MCF 10A (cell line): ENCODE measurements around the gene ZNF384. TPM values are rescaled to one million over a fixed set of nuclear protein-coding genes. Genes with fewer than 3 reads are reported as not detected.

Source experiments
- BruUV-seq: library from RNA; stranded (reverse); fragments of 400-500 nt; replicated peaks from 2 replicates; lab custom pipeline; 2021; lab: Mats Ljungman, UMichigan
- CTCF ChIA-PET: fragments of 300-600 bp; sonication (Branson Sonifier 250); formaldehyde crosslinking; extraction: SDS; loops from one replicate; lab custom pipeline; 2021; ENCODE audit warnings: antibody characterized with exemption, inconsistent platforms; lab: Yijun Ruan, JAX
- POLR2A ChIA-PET: fragments of 300-600, 350-650 bp; sonication (Branson Sonifier 250); formaldehyde crosslinking; extraction: SDS; loops from one replicate; lab custom pipeline; 2020; ENCODE audit warnings: antibody characterized with exemption, inconsistent platforms; lab: Yijun Ruan, JAX
- DNase-seq: peaks from one replicate; pipeline ENCODE4 v3.0.0-alpha.2; 2018; ENCODE audit not compliant: unreplicated experiment
- H3K27ac Mint-ChIP-seq: one replicate; pipeline ENCODE4 v1.8.0; 2022; ENCODE audit warnings: mild to moderate bottlenecking, low read depth, mixed read lengths; ENCODE audit not compliant: unreplicated experiment
- H3K27me3 Mint-ChIP-seq: one replicate; pipeline ENCODE4 v1.8.0; 2022; ENCODE audit warnings: mixed read lengths; ENCODE audit not compliant: insufficient read depth, unreplicated experiment
- H3K36me3 Mint-ChIP-seq: one replicate; pipeline ENCODE4 v1.8.0; 2022; ENCODE audit warnings: mild to moderate bottlenecking, moderate library complexity, mixed read lengths; ENCODE audit not compliant: insufficient read depth, unreplicated experiment
- H3K4me1 Mint-ChIP-seq: one replicate; pipeline ENCODE4 v1.8.0; 2022; ENCODE audit warnings: mixed read lengths; ENCODE audit not compliant: insufficient read depth, unreplicated experiment
- H3K4me3 Mint-ChIP-seq: one replicate; pipeline ENCODE4 v1.8.0; 2022; ENCODE audit warnings: mild to moderate bottlenecking, moderate library complexity, mixed read lengths; ENCODE audit not compliant: unreplicated experiment
- H3K9me3 Mint-ChIP-seq: one replicate; pipeline ENCODE4 v1.8.0; 2022; ENCODE audit warnings: mixed read lengths; ENCODE audit not compliant: unreplicated experiment
- CTCF ChIP-seq: fragments of 200-600 bp; IDR thresholded peaks from one replicate; pipeline ENCODE4 v1.8.0; 2022; ENCODE audit warnings: antibody characterized with exemption, mild to moderate bottlenecking; ENCODE audit not compliant: unreplicated experiment
- intact Hi-C: fragments of 100-400 bp; cut with micrococcal nuclease; formaldehyde crosslinking; loops from 2 replicates; pipeline ENCODE4 v1.14.1; 2022
- total RNA-seq: library from RNA; stranded (reverse); gene quantifications from 2 replicates; pipeline ENCODE4 v1.2.3, GENCODE V29; 2022

Gene ZNF384
- total RNA-seq, 1 experiment from 2014 or later, result 62.8 TPM

GRCh38 chr12:6685814-6686213, 3.4 kb downstream of the ZNF384 start:
- H3K4me1 Mint-ChIP-seq, result peaks cover 30% of the 10 kb centered on the region
- intact Hi-C loops, result no loop called here
- ChIA-PET CTCF (interaction anchor here (0.6 to 1.4 kb wide), 8 partner anchors 8 to 311 kb away, joined by 3 to 5 read pairs (median 3); no protein-coding TSS in a partner anchor), POLR2A (interaction anchor here (0.6 kb wide), 1 partner anchor 60 kb away, joined by 3 read pairs; no protein-coding TSS in a partner anchor)
- no peaks in the 10 kb centered on the region for H3K9me3 Mint-ChIP-seq
- DNase-seq, result no peak
- TF ChIP-seq CTCF, result no peak
- H3K27me3 Mint-ChIP-seq, result no peaks in the 10 kb centered on the region
- H3K27ac Mint-ChIP-seq, result no peak overlapping the region
- BruUV-seq, result no TSS peak
- H3K36me3 Mint-ChIP-seq, result peaks cover 48% of the 10 kb centered on the region
- no peak overlapping the region for H3K4me3 Mint-ChIP-seq

GRCh38 chr12:6684609-6685008, 4.6 kb downstream of the ZNF384 start:
- H3K36me3 Mint-ChIP-seq, result peaks cover 56% of the 10 kb centered on the region
- CTCF ChIA-PET, result interaction anchor here (0.6 to 1.9 kb wide), 11 partner anchors 9 to 81 kb away, joined by 3 to 10 read pairs (median 4); no protein-coding TSS in a partner anchor
- peak; percentile 51 for DNase-seq
- peak; percentile 59 for TF ChIP-seq CTCF
- intact Hi-C loops, result no loop called here
- peaks cover 30% of the 10 kb centered on the region for H3K4me1 Mint-ChIP-seq
- no TSS peak for BruUV-seq
- H3K9me3 Mint-ChIP-seq, result no peaks in the 10 kb centered on the region
- no peak overlapping the region for H3K27ac Mint-ChIP-seq
- no peak overlapping the region for H3K4me3 Mint-ChIP-seq
- POLR2A ChIA-PET, result interaction anchor here (0.6 to 0.9 kb wide), 3 partner anchors 40 to 109 kb away, joined by 3 read pairs; partner anchors contain the start of gene COPS7A
- H3K27me3 Mint-ChIP-seq, result no peaks in the 10 kb centered on the region

- ChIA-PET CTCF (interaction anchor here (1.5 kb wide), 1 partner anchor 9 kb away, joined by 3 read pairs; no protein-coding TSS in a partner anchor), POLR2A (interaction anchor here (1.4 kb wide), 1 partner anchor 12 kb away, joined by 4 read pairs; the partner anchor contains the start of gene ZNF384)
- no peaks in the 10 kb centered on the region for H3K9me3 Mint-ChIP-seq
- TF ChIP-seq CTCF, result no peak
- DNase-seq, result no peak
- peaks cover 84% of the 10 kb centered on the region for H3K36me3 Mint-ChIP-seq
- no TSS peak for BruUV-seq
- H3K27me3 Mint-ChIP-seq, result no peaks in the 10 kb centered on the region
- intact Hi-C loops, result no loop called here
- no peak overlapping the region for H3K27ac Mint-ChIP-seq
- no peaks in the 10 kb centered on the region for H3K4me1 Mint-ChIP-seq
- no peak overlapping the region for H3K4me3 Mint-ChIP-seq
Observed at GRCh38 chr12:6676962-6677361, 12.2 kb downstream of the ZNF384 start.

- Mint-ChIP-seq H3K27me3 (no peaks in the 10 kb centered on the region), H3K4me3 (no peak overlapping the region), H3K9me3 (no peaks in the 10 kb centered on the region), H3K4me1 (no peaks in the 10 kb centered on the region), H3K27ac (no peak overlapping the region), H3K36me3 (peaks cover 97% of the 10 kb centered on the region)
- DNase-seq, result no peak
- CTCF ChIA-PET, result interaction anchor here (0.6 to 0.8 kb wide), 3 partner anchors 17 to 200 kb away, joined by 3 read pairs; partner anchors contain the start of gene ZNF384
- no peak for TF ChIP-seq CTCF
- BruUV-seq, result no TSS peak
- POLR2A ChIA-PET, result no interaction called here
- intact Hi-C loops, result no loop called here
Observed at GRCh38 chr12:6672143-6672542, 17.0 kb downstream of the ZNF384 start.
